ENCODE data around the gene SLC2A1. TPM values are rescaled to one million over a fixed set of nuclear protein-coding genes. Genes with fewer than 3 reads are reported as not detected.
"Not testable (repeated sequence)": the region's sequence is repeated elsewhere in the genome, so short reads cannot be mapped to it uniquely, and the experiment has no call there.

SLC2A1 gene
- polyA plus RNA-seq, 1 donor from 2014 or later: 90.6 TPM

DNA sequence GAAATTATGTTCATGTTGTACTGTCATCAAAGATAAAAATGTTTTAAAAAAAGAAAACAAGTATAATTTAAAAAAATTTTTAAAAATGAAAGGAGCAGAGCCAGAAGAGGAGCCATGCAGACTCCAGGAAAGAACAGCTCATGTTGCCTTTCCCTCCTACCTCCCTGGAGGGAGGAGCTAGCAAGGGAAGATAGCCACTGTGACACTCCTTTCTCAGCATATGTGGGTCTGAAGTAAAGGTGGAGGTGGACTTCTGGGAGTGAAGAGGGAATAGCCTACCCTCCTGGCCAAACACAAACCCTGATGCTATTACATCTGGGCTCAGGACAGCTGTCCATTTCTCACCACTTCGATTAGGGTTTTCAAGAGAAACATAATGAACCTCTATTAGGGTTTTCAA is 54.2 kb downstream of the SLC2A1 start:
- H3K27me3 Mint-ChIP-seq: peaks cover 8% of the 10 kb centered on the region
- peaks cover 0 to 2% (median 0%) of the 10 kb centered on the region in 3 donors for H3K4me1 Mint-ChIP-seq
- H3K36me3 Mint-ChIP-seq: peaks cover 3% of the 10 kb centered on the region
- no peak overlapping the region for H3K27ac Mint-ChIP-seq
- H3K9me3 Mint-ChIP-seq: peaks cover 0 to under 1% (median 0%) of the 10 kb centered on the region in 3 donors
- H3K4me3 Mint-ChIP-seq: no peak overlapping the region

DNA sequence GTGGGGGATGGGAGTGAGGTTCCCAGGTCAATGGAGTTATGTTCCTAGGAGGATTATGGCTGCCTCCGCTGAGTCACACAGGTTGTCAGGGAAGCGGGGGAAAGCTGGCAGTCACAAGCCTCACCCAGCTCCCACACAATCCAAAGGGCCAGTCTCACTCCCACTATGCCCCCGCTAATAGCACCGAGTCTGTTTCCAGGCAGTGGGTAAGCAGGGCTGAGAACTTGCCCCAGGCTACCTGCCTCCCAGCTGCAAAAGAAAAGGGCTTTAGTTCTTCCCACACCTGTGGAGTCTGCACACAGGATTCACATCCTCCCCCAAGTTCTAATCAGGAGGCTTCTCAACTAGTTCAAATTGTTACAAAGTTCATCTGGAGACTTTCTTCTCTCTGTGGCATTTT is 58.7 kb downstream of the SLC2A1 start:
- Mint-ChIP-seq H3K27me3 (peaks cover 20% of the 10 kb centered on the region), H3K9me3 (peaks cover 2 to 17% (median 9%) of the 10 kb centered on the region in 3 donors)
- not testable (repeated sequence) for H3K4me3 Mint-ChIP-seq, H3K36me3 Mint-ChIP-seq, H3K4me1 Mint-ChIP-seq, H3K27ac Mint-ChIP-seq

DNA sequence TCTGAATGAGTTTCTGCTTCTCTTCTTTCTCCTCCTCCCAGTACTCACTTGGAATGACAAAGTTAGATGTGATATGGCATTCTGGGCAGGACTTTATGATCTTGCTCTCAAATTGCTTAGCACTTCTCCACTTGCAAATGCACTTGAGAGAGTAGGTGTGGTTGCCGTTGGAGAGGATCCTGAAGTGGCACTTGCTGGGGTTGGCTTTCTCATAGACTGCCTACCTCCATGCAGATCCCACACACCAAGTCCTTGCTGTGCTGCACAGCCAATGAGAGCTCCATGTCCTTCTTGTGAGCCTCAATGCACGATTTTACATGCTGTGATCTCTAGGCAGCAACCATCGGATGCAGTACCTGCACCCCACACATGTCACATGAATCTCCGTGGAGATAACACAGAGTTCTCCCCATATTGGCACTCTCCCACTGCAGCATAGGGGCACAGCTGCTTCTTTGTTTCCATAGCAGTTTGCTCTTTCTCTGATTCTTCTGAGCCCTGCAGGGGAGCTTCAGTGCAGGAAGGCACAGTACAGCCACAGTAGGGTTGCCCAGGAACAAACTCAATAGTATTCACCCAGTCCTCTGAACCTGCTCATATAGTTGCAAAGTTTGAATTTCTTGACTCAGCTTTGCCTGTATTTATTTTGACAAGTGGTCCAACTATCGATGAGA is 67.1 kb downstream of the SLC2A1 start:
- H3K9me3 Mint-ChIP-seq: peaks cover 0 to 9% (median 4%) of the 10 kb centered on the region in 3 donors
- peaks cover 0 to 2% (median 2%) of the 10 kb centered on the region in 3 donors for H3K4me1 Mint-ChIP-seq
- peaks cover 2% of the 10 kb centered on the region for H3K36me3 Mint-ChIP-seq
- no peak overlapping the region for H3K27ac Mint-ChIP-seq
- H3K4me3 Mint-ChIP-seq: no peak overlapping the region
- H3K27me3 Mint-ChIP-seq: peaks cover 8% of the 10 kb centered on the region

DNA sequence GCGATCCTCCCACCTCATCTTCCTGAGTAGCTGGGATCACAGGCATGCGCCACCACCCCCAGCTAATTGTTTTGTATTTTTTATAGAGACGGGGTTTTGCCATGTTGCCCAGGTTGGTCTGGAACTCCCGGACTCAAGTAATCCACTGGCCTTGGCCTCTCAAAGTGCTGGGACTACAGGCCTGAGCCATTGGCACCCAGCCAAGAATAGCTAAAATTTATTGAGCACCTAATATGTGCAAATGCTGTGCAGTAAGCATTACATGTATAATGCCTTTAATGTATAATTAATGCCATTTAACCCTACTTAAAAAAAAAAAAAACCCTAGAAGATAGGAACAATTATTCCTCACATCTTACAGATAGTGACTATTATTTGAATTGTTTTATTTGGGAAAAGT is 69.4 kb downstream of the SLC2A1 start:
- H3K36me3 Mint-ChIP-seq: peaks cover 2% of the 10 kb centered on the region
- H3K27me3 Mint-ChIP-seq: peaks cover 1% of the 10 kb centered on the region
- H3K27ac Mint-ChIP-seq: no peak overlapping the region
- H3K4me1 Mint-ChIP-seq: peaks cover 0 to 2% (median 2%) of the 10 kb centered on the region in 3 donors
- no peaks in the 10 kb centered on the region for H3K9me3 Mint-ChIP-seq
- H3K4me3 Mint-ChIP-seq: no peak overlapping the region

DNA sequence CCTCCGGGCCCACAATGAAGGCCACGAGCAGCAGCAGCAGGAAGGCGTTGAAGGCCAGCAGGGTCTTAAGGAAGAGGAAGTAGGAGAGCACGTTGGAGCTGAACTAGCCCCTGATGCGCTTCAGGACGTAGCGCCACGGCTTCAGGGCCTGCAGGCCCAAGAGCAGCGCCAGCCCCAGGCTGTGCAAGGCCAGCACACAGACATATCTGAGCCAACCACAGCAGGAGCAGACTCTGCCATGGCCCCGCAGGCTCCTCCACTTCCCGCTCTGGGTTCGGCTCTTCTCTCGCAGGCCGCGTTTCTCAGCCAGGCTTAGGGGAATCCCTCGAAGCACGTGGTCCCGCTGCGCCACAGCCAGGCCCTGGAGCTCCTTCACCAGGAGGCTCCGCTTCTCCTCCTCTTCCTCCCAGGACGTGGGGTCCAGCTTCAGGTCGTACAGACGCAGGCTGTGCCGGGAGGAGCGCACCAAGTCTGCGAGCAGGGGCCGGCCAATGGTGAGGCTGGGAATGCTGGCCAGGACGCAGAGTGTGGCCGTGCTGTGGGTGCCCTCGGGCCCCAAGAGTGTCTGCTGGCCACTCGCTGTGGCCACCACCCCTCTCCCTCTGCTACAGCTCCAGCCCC is 70.5 kb downstream of the SLC2A1 start:
- Mint-ChIP-seq H3K27me3 (no peaks in the 10 kb centered on the region), H3K27ac (no peak overlapping the region), H3K9me3 (no peaks in the 10 kb centered on the region), H3K36me3 (peaks cover 2% of the 10 kb centered on the region), H3K4me1 (peaks cover 0 to 2% (median 2%) of the 10 kb centered on the region in 3 donors), H3K4me3 (no peak overlapping the region)

DNA sequence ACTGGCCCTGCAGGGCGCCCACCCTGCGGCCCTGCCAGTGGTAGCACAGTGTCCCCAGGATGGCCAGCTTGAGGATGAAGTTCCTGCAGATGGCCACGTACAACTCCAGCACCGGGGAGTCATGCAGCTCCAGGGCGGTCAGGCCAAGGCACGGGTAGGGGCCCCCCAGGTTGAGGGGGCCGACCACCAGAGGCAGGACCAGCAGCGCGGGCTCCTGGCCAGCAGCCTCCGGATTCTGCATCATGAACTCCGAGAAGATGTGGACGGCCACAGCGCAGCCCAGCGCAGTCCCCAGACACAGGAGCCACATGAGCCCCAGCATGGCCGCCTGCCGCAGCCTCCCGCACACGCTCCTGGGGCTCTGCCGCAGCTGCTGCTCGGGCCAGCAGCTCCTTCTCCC is 71.3 kb downstream of the SLC2A1 start:
- Mint-ChIP-seq H3K36me3 (peaks cover 2% of the 10 kb centered on the region), H3K9me3 (no peaks in the 10 kb centered on the region), H3K4me3 (no peak overlapping the region), H3K27me3 (no peaks in the 10 kb centered on the region), H3K4me1 (peaks cover 0 to 2% (median 2%) of the 10 kb centered on the region in 3 donors), H3K27ac (peak overlapping the region in 1 of 3 donors; percentile 57)

DNA sequence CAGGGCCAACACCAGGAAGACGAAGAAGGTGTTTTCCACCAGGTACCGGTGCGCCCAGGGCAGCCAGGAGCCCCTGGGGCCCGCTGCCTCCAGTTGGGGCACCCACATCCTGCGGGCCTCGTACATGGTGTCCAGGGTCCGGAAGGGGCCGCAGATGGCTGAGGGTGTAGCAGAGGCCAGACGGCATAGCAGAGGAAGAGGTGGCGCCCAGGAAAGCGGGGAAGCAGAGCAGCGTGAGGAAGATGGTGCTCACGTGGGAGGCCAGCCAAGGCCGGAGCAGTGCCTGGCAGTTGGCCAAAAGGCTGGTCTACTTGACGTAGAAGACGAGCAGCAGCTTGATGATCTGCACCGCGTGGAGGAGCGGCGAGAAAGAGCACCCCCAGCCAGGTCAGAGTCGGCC is 71.9 kb downstream of the SLC2A1 start:
- Mint-ChIP-seq H3K4me1 (peaks cover 0 to 2% (median 2%) of the 10 kb centered on the region in 3 donors), H3K4me3 (no peak overlapping the region), H3K36me3 (peaks cover 2% of the 10 kb centered on the region), H3K27me3 (no peaks in the 10 kb centered on the region), H3K9me3 (no peaks in the 10 kb centered on the region), H3K27ac (peak overlapping the region in 1 of 3 donors; percentile 57)

DNA sequence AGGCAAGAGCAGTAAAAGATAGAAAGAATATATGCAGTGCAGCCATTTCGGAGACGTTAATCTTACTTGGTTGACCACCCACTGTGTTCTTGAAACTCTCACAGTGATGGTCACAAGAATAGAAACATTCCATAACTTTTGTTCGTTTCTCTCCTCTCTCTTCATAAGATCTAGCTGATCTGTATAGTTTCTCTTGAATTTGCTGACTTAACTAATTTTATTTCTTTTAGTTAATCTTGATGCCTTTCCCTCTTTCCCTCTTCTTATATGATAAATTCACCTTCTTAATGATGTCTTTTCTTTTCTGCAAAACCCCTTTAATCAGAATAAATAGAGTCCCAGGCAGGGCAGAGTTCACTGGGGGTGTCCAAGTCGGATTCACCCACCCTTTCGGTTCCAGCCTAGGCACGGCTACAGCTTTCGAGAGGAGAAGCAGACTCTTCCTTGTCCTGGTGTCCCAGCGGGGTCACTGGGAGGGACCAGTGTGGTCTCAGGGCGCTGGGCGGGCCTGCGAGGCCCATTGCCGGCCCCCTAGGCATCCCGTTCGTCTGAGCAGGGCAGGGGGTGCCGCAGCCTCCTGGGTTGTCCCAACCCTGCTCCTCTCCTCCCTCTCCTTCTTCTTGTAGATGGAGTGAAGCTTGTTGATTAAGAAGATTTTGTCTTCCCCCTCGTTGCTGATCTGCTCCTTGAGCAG is 72.5 kb downstream of the SLC2A1 start:
- no peaks in the 10 kb centered on the region for H3K27me3 Mint-ChIP-seq
- H3K27ac Mint-ChIP-seq: peak overlapping the region in 1 of 3 donors; percentile 57
- H3K36me3 Mint-ChIP-seq: peaks cover 2% of the 10 kb centered on the region
- H3K4me3 Mint-ChIP-seq: no peak overlapping the region
- H3K4me1 Mint-ChIP-seq: no peaks in the 10 kb centered on the region
- H3K9me3 Mint-ChIP-seq: peaks cover 0 to 3% (median 0%) of the 10 kb centered on the region in 3 donors

DNA sequence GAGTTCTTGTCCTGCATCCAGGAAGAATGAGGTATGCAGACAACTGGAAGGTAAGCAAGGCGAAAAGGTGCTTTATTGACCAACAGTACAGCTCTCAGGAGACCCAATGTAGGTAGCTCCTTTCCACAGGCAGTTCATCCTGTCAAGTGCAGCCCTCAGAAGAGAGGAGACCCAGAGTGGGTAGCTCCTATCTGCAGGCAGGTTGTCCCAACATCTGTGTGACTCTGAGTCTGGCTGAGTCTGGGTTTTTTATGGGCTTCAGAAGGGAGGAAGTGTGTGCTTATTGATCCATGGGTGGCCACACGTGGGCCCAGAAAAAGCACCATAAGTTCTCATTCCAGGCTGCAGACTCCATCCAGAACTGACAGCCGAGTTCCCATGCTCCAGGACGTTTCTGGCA is 78.3 kb downstream of the SLC2A1 start:
- Mint-ChIP-seq H3K36me3 (no peaks in the 10 kb centered on the region), H3K4me3 (no peak overlapping the region), H3K27me3 (peaks cover 5% of the 10 kb centered on the region), H3K9me3 (peaks cover 0 to 3% (median 2%) of the 10 kb centered on the region in 3 donors), H3K27ac (no peak overlapping the region), H3K4me1 (no peaks in the 10 kb centered on the region)

DNA sequence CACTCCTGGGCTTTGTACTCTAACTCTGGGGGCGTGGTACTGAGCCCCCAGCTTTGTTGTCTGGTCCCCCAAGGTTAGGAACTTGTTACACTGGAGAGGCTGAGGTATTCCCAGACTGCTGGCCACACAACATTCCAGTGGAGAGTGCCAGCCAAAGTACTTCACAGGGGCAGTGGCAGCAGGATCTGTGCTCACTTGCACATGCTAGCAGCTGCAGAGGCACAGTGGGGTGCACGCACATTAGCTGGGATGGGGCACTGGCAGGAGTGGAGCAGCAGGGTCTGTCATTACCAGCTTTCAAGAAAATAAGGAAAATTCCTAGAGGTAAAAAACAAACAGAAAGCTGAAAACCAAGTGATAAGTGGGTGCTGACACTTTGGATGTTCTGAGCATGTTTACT is 81.3 kb downstream of the SLC2A1 start:
- peaks cover 5% of the 10 kb centered on the region for H3K27me3 Mint-ChIP-seq
- no peak overlapping the region for H3K4me3 Mint-ChIP-seq
- H3K9me3 Mint-ChIP-seq: peaks cover 5 to 15% (median 6%) of the 10 kb centered on the region in 3 donors
- no peaks in the 10 kb centered on the region for H3K4me1 Mint-ChIP-seq
- peaks cover 1% of the 10 kb centered on the region for H3K36me3 Mint-ChIP-seq
- H3K27ac Mint-ChIP-seq: no peak overlapping the region

DNA sequence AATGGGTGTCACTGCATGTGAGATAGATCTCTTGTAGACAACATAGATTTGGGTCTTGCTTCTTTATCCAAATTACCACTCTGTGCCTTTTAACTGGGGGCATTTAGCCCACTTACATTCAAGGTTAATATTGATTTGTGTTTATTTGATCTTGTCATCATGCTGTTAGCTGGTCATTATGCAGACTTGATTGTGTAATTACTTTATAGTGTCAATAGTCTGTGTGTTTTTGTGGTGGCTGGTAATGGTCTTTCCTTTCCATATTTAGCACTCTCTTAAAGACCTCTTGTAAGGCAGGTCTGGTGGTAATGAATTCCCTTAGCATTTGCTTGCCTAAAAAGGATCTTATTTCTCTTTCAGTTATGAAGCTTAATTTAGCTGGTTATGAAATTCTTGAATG is 82.7 kb downstream of the SLC2A1 start:
- H3K4me3 Mint-ChIP-seq: no peak overlapping the region
- H3K27ac Mint-ChIP-seq: no peak overlapping the region
- peaks cover 6 to 12% (median 6%) of the 10 kb centered on the region in 3 donors for H3K9me3 Mint-ChIP-seq
- H3K4me1 Mint-ChIP-seq: no peaks in the 10 kb centered on the region
- H3K36me3 Mint-ChIP-seq: peaks cover 1% of the 10 kb centered on the region
- peaks cover 5% of the 10 kb centered on the region for H3K27me3 Mint-ChIP-seq

Other genes with a start within 250 kb of the SLC2A1 start
- not detected for gene CLDN19, start 218.6 kb downstream of the SLC2A1 start, polyA plus RNA-seq
- 10.4 TPM for gene P3H1, start 191.8 kb downstream of the SLC2A1 start, polyA plus RNA-seq
- gene C1orf50, start 191.6 kb downstream of the SLC2A1 start, polyA plus RNA-seq: 4.2 TPM
- not detected for gene TMEM269, start 173.9 kb downstream of the SLC2A1 start, polyA plus RNA-seq
- 1.9 TPM for gene ERMAP, start 141.7 kb downstream of the SLC2A1 start, polyA plus RNA-seq
- gene SVBP, start 141.5 kb downstream of the SLC2A1 start, polyA plus RNA-seq: 47.1 TPM
- 10.5 TPM for gene ZNF691, start 112.3 kb downstream of the SLC2A1 start, polyA plus RNA-seq
- 52.5 TPM for gene EBNA1BP2, start 213.4 kb upstream of the SLC2A1 start, polyA plus RNA-seq
- gene CFAP57, start 213.5 kb upstream of the SLC2A1 start, polyA plus RNA-seq: 0.14 TPM

Measured in IgD-negative memory B cell (primary cell).